ENCODE measurements around the gene DENND2C. TPM values are rescaled to one million over a fixed set of nuclear protein-coding genes. Genes with fewer than 3 reads are reported as not detected.

DENND2C gene
- total RNA-seq, 1 donor from 2014 or later = 7.7 TPM

GRCh38 chr1:114685851-114686250, 16.0 kb upstream of the DENND2C start:
- H3K36me3 Mint-ChIP-seq (ENCODE audit: low read depth, unreplicated experiment) = no peaks in the 10 kb centered on the region
- no peak overlapping the region for H3K27ac Mint-ChIP-seq (ENCODE audit: unreplicated experiment)
- no peak for DNase-seq (ENCODE audit: low spot score)
- H3K4me1 Mint-ChIP-seq (ENCODE audit: unreplicated experiment) = no peaks in the 10 kb centered on the region
- no peaks in the 10 kb centered on the region for H3K9me3 Mint-ChIP-seq (ENCODE audit: unreplicated experiment)
- TF ChIP-seq, protein P1, sequence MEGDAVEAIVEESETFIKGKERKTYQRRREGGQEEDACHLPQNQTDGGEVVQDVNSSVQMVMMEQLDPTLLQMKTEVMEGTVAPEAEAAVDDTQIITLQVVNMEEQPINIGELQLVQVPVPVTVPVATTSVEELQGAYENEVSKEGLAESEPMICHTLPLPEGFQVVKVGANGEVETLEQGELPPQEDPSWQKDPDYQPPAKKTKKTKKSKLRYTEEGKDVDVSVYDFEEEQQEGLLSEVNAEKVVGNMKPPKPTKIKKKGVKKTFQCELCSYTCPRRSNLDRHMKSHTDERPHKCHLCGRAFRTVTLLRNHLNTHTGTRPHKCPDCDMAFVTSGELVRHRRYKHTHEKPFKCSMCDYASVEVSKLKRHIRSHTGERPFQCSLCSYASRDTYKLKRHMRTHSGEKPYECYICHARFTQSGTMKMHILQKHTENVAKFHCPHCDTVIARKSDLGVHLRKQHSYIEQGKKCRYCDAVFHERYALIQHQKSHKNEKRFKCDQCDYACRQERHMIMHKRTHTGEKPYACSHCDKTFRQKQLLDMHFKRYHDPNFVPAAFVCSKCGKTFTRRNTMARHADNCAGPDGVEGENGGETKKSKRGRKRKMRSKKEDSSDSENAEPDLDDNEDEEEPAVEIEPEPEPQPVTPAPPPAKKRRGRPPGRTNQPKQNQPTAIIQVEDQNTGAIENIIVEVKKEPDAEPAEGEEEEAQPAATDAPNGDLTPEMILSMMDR (IDR thresholded peaks at IDR 0.05; ENCODE audit: unreplicated experiment) = no peak
- peaks cover 4% of the 10 kb centered on the region for H3K27me3 Mint-ChIP-seq (ENCODE audit: unreplicated experiment)
- H3K4me3 Mint-ChIP-seq (ENCODE audit: unreplicated experiment) = no peak overlapping the region

DNA sequence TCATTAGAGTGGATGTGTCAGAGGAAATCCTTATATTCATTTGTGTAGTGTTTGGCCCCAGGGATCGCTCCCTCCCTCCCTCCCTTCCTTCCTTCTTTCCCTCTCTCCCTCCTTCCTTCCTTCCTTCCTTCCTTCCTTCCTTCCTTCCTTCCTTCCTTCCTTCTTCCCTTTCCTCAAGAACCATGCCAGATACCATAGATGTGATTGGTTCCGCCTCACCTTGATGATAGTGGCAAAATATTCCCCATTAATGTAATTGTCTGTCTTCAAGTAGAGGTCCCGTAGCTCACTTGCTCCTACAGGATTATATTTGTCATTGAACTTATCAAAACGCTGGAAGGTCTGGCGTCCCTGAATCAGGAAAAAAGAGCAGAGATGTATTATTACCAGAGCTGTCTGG, 7.8 kb upstream of the DENND2C start:
- Mint-ChIP-seq H3K27ac (ENCODE audit: unreplicated experiment) (no peak overlapping the region), H3K4me1 (ENCODE audit: unreplicated experiment) (no peaks in the 10 kb centered on the region), H3K27me3 (ENCODE audit: unreplicated experiment) (no peaks in the 10 kb centered on the region), H3K36me3 (ENCODE audit: low read depth, unreplicated experiment) (no peaks in the 10 kb centered on the region), H3K4me3 (ENCODE audit: unreplicated experiment) (no peak overlapping the region), H3K9me3 (ENCODE audit: unreplicated experiment) (no peaks in the 10 kb centered on the region)
- DNase-seq (ENCODE audit: low spot score) = no peak
- TF ChIP-seq, protein P1 (IDR thresholded peaks at IDR 0.05; ENCODE audit: unreplicated experiment) = no peak

DNA sequence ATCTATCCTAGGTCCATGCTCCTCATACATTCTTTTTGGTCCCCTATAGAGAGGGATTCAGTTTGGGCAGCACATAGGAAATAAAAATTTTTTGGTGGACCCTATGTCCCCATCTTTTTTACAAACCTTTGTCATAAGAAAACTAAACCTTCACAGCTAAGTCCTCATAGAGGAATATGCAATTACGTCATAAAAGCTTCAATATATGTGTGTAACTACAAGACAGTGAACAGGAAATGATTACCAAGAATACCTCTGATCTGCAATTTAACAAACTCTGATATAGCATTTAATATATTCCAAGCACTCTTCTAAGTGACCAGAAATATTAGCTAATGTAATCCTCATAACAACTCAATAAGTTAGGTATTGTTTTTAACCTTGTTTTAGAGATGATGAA, 6.3 kb upstream of the DENND2C start:
- TF ChIP-seq, protein P1 (IDR thresholded peaks at IDR 0.05; ENCODE audit: unreplicated experiment) = no peak
- no peak overlapping the region for H3K27ac Mint-ChIP-seq (ENCODE audit: unreplicated experiment)
- H3K9me3 Mint-ChIP-seq (ENCODE audit: unreplicated experiment) = no peaks in the 10 kb centered on the region
- no peaks in the 10 kb centered on the region for H3K36me3 Mint-ChIP-seq (ENCODE audit: low read depth, unreplicated experiment)
- DNase-seq (ENCODE audit: low spot score) = no peak
- H3K4me1 Mint-ChIP-seq (ENCODE audit: unreplicated experiment) = no peaks in the 10 kb centered on the region
- no peak overlapping the region for H3K4me3 Mint-ChIP-seq (ENCODE audit: unreplicated experiment)
- no peaks in the 10 kb centered on the region for H3K27me3 Mint-ChIP-seq (ENCODE audit: unreplicated experiment)

GRCh38 chr1:114671939-114672275, 2.1 kb upstream of the DENND2C start:
- H3K4me3 Mint-ChIP-seq (ENCODE audit: unreplicated experiment) = no peak overlapping the region
- peaks cover 3% of the 10 kb centered on the region for H3K27me3 Mint-ChIP-seq (ENCODE audit: unreplicated experiment)
- no peak overlapping the region for H3K27ac Mint-ChIP-seq (ENCODE audit: unreplicated experiment)
- H3K9me3 Mint-ChIP-seq (ENCODE audit: unreplicated experiment) = no peaks in the 10 kb centered on the region
- TF ChIP-seq, protein P1 (IDR thresholded peaks at IDR 0.05; ENCODE audit: unreplicated experiment) = no peak
- peaks cover 12% of the 10 kb centered on the region for H3K4me1 Mint-ChIP-seq (ENCODE audit: unreplicated experiment)
- no peak for DNase-seq (ENCODE audit: low spot score)
- H3K36me3 Mint-ChIP-seq (ENCODE audit: low read depth, unreplicated experiment) = no peaks in the 10 kb centered on the region

DNA sequence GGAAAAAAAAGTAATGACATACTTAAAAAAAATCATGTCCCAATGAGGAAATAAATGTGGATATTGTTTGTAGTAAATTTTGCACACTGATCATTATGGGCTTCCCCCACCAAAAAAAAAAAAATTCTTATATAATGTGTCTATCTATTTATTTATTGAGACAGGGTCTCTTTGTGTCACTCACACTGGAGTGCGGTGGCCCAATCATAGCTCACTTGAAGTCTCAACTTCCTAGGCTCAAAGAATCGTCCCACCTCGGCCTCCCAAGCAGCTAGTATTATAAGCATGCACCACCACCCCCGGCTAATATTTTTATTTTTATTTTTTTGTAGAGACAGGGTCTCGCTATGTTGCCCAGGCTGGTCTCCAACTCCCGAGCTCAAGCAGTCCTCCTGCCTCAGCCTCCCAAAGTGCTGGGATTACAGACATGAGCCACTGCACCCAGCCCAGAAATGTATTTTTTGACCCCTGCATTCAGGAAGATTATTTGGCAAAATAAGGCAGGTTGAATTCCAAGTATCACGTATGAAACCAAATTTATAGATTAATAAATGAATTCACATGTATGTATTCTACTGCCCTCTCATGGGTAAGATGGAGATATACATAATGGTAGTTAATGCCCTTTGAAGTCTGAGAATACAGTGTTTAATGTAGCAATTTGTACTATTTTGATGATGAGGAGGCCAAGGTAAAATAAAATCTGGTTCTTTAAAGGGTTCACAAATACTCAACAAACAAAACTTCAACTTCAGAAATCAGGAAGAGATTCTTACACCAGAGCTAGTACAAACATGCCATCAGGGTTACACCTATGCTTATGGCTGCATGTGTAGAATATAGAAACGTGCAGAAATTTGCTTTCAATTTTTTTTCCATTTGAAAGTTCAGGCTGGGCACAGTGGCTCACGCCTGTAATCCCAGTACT, 1.4 kb upstream of the DENND2C start:
- H3K4me3 Mint-ChIP-seq (ENCODE audit: unreplicated experiment) = no peak overlapping the region
- no peaks in the 10 kb centered on the region for H3K9me3 Mint-ChIP-seq (ENCODE audit: unreplicated experiment)
- TF ChIP-seq, protein P1 (IDR thresholded peaks at IDR 0.05; ENCODE audit: unreplicated experiment) = peak; percentile 34
- H3K36me3 Mint-ChIP-seq (ENCODE audit: low read depth, unreplicated experiment) = no peaks in the 10 kb centered on the region
- H3K27me3 Mint-ChIP-seq (ENCODE audit: unreplicated experiment) = peaks cover 3% of the 10 kb centered on the region
- no peak overlapping the region for H3K27ac Mint-ChIP-seq (ENCODE audit: unreplicated experiment)
- H3K4me1 Mint-ChIP-seq (ENCODE audit: unreplicated experiment) = peaks cover 12% of the 10 kb centered on the region
- DNase-seq (ENCODE audit: low spot score) = no peak

All from endothelial cell (in vitro differentiated cells).